Cardiac muscle cell (in vitro differentiated cells and primary cell): ENCODE data around the gene ST7. TPM values are rescaled to one million over a fixed set of nuclear protein-coding genes. Genes with fewer than 3 reads are reported as not detected.

Experiments used
- DNase-seq, 2 donors: peaks; one replicate each; pipeline versions ENCODE4 v3.0.0 to v3.0.0-alpha.2; 2010 to 2017; ENCODE audit warnings: low read depth in 1 of 2, low spot score in 1 of 2
- H3K27ac ChIP-seq: fragments of 200-600 bp; sonication (generic); 2 replicates; pipeline ENCODE4 v1.5.1; 2016
- H3K27me3 ChIP-seq: fragments of 200-600 bp; sonication (generic); 2 replicates; pipeline ENCODE4 v1.6.0; 2016; ENCODE audit warnings: control low read depth
- H3K36me3 ChIP-seq: fragments of 200-600 bp; sonication (generic); 2 replicates; pipeline ENCODE4 v1.5.1; 2016; ENCODE audit warnings: control low read depth
- H3K4me1 ChIP-seq: fragments of 200-600 bp; sonication (generic); 2 replicates; pipeline ENCODE4 v1.8.1; 2017; ENCODE audit warnings: low read depth, mild to moderate bottlenecking, mixed run types
- H3K4me3 ChIP-seq: fragments of 200-600 bp; sonication (generic); 2 replicates; pipeline ENCODE4 v1.5.1; 2016; ENCODE audit warnings: mild to moderate bottlenecking
- H3K9me3 ChIP-seq: fragments of 200-600 bp; sonication (generic); 2 replicates; pipeline ENCODE4 v1.5.1; 2017; ENCODE audit warnings: low read depth, mild to moderate bottlenecking, control low read depth
- polyA plus RNA-seq: library from polyadenylated mRNA; unstranded; fragments of >200 nt; fragmentation: Nextera tagmentation; extraction: Ambion mirVana; gene quantifications from 2 replicates; pipeline ENCODE4 v1.2.1, GENCODE V29; 2016
- total RNA-seq: library from RNA; depleted of rRNA; stranded (reverse); fragments of >200 nt; gene quantifications from 2 replicates; pipeline ENCODE4 v1.2.3, GENCODE V29; 2016
- TF ChIP-seq, protein P1 (sequence below): IDR thresholded peaks from 2 replicates; pipeline ENCODE4 v1.5.1; 2012; ENCODE audit warnings: low read depth, mild to moderate bottlenecking, low read length

The ST7 gene
- total and polyA plus RNA-seq, 2 experiments from 2014 or later, result 83.5 to 96.7 TPM

DNA sequence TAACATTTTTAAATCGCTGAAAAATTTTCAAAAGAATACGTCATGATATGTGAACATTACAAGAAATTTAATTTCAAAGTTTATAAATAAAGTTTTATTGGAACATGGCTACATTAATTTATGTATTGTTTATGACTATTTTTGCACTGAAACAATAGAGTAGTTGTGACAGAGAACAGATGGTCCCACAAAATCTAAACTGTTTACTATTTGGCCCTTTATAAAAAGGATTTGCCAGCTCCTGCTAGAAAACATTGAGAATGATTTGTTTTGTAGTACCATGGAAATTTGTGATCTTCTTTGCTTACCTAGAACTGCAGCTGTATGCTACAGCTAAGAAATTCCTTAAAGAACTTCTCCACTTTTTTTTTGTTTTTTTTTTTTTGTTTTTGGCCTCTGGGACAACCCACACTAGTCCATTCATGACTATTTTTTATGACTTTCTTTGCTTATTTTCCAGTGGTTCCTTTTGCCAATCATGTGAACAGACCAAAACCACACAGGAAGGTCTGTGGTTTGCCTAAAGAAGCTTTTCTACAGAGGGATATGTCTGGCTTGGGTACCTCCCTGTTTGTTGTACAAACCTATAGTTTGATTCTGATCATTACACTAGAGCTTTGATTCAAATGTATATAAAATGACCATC is 55.7 kb downstream of the ST7 start:
- Histone ChIP-seq H3K36me3 (no peaks in the 10 kb centered on the region), H3K4me3 (no peak overlapping the region), H3K9me3 (no peaks in the 10 kb centered on the region), H3K27me3 (no peaks in the 10 kb centered on the region), H3K27ac (no peak overlapping the region), H3K4me1 (peaks cover 41% of the 10 kb centered on the region)
- DNase-seq, result peak in 1 of 2 donors; percentile 76
- TF ChIP-seq, protein P1, sequence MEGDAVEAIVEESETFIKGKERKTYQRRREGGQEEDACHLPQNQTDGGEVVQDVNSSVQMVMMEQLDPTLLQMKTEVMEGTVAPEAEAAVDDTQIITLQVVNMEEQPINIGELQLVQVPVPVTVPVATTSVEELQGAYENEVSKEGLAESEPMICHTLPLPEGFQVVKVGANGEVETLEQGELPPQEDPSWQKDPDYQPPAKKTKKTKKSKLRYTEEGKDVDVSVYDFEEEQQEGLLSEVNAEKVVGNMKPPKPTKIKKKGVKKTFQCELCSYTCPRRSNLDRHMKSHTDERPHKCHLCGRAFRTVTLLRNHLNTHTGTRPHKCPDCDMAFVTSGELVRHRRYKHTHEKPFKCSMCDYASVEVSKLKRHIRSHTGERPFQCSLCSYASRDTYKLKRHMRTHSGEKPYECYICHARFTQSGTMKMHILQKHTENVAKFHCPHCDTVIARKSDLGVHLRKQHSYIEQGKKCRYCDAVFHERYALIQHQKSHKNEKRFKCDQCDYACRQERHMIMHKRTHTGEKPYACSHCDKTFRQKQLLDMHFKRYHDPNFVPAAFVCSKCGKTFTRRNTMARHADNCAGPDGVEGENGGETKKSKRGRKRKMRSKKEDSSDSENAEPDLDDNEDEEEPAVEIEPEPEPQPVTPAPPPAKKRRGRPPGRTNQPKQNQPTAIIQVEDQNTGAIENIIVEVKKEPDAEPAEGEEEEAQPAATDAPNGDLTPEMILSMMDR, result no peak

DNA sequence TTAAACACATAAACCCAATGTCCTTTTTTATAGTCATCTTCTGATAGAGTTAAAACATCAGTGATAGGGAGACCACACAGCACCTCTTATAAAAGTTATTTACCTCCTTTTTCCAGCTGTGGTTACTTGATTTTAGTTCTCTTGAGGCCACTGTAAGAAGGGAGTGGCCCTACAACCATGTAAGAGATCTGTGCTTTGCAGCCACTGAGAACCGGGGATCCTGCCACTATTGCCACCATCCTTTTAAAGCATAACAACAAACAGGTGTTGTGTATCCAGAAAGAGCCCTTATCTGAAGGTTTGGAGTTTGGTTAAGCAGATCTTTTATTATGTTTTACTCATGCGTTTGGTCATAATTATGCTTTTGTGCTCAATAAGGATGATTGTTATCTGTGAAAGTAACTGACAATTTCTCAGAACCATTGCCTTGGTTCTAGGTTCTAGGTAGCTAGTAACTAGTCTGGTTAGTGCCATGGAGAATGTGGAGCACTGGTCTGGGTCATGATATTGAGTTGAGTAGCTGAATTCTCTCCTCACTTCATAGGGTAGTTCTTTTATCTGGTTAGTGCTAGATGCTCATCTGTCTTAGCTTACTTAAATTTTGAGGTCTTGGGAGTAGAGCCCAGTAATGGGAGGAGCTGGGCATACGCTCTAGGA is 56.5 kb downstream of the ST7 start:
- Histone ChIP-seq H3K4me1 (peaks cover 47% of the 10 kb centered on the region), H3K4me3 (no peak overlapping the region), H3K9me3 (no peaks in the 10 kb centered on the region), H3K27me3 (no peaks in the 10 kb centered on the region), H3K36me3 (no peaks in the 10 kb centered on the region), H3K27ac (no peak overlapping the region)
- no peak for DNase-seq
- TF ChIP-seq, protein P1, result no peak

- Histone ChIP-seq H3K4me3 (no peak overlapping the region), H3K4me1 (peaks cover 47% of the 10 kb centered on the region), H3K9me3 (no peaks in the 10 kb centered on the region), H3K27ac (peak overlapping the region; percentile 84), H3K36me3 (no peaks in the 10 kb centered on the region), H3K27me3 (no peaks in the 10 kb centered on the region)
- DNase-seq, result no peak
- TF ChIP-seq, protein P1, result no peak
Observed at GRCh38 chr7:117010375-117011133, 57.3 kb downstream of the ST7 start.

DNA sequence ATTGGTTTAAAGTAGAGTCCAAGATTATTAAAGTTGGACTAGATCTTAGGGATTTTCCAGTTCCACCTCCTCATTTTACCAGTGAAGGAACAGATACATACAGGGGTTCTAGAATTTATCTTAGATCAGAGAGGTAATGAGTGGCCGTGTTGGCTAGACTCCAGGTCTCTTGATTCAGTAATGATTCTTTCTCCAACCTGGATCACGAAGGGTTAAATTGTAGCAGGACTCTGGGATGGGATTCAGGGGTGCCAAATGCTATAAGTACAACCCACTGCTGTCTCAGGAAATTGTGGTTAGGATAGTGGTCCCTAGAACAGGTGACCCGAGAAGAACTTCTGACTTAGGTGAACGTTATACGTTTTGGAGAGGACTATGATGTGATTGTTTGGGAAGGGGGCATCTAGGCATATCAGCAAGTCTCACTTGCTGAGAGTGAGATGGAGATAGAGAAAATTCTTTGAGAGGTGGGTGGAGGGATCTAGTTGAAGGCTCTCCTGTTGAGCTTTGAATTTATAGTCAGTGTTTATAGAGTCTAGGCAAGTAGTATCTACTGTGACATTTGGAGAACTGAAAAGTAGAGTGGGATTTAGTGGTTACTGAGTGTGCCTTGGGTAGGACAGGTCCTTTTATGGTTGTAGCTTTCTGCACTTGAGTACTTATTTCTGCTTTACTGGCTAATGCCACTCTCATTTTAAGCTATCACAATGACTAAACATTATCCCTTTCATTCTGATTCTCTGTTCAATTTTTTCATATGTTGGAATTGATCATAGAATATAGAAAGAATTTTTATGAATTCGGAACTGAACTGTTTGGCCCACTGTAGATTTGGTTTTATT is 58.3 kb downstream of the ST7 start:
- Histone ChIP-seq H3K36me3 (no peaks in the 10 kb centered on the region), H3K27me3 (no peaks in the 10 kb centered on the region), H3K4me1 (peaks cover 41% of the 10 kb centered on the region), H3K4me3 (no peak overlapping the region), H3K27ac (peak overlapping the region; percentile 84), H3K9me3 (no peaks in the 10 kb centered on the region)
- TF ChIP-seq, protein P1, result no peak
- no peak for DNase-seq

- Histone ChIP-seq H3K4me1 (peaks cover 38% of the 10 kb centered on the region), H3K4me3 (no peak overlapping the region), H3K36me3 (no peaks in the 10 kb centered on the region), H3K27me3 (no peaks in the 10 kb centered on the region), H3K9me3 (no peaks in the 10 kb centered on the region), H3K27ac (peak overlapping the region; percentile 84)
- TF ChIP-seq, protein P1, result no peak
- no peak for DNase-seq
Observed at GRCh38 chr7:117012284-117012683, 59.0 kb downstream of the ST7 start.
